ENCODE results near the gene FSD1. TPM values are rescaled to one million over a fixed set of nuclear protein-coding genes. Genes with fewer than 3 reads are reported as not detected.

Gene FSD1
- total and polyA plus RNA-seq, 10 of the 15 experiments (the other 5 are each of a cell fraction or from before 2014, with no cell fraction given), result 0.15 to 5.1 (median 4.0) TPM; not detected in 1

- TF ChIP-seq TCF3 (IDR thresholded peaks at IDR 0.05; ENCODE audit: borderline replicate concordance, insufficient read depth, low read depth, low read length), result 0 out of 2 replicates have a peak, but pooled peaks have one; percentile 16
- TF ChIP-seq ZNF207 (IDR thresholded peaks at IDR 0.05; ENCODE audit: borderline replicate concordance), result no peak
- TF ChIP-seq MAX (IDR thresholded peaks at IDR 0.05; ENCODE audit: low read depth, low read length), result peak; percentile 80
- peak; percentile 60 for TF ChIP-seq NRF1 (conservative IDR thresholded peaks at IDR 0.05; ENCODE audit: low read depth, low read length)
- no peak for TF ChIP-seq RAD51 (IDR thresholded peaks at IDR 0.05)
- TF ChIP-seq SP1 (IDR thresholded peaks at IDR 0.05; ENCODE audit: low read depth, low read length), result peak; percentile 99
- TF ChIP-seq RB1 (IDR thresholded peaks at IDR 0.05; ENCODE audit: borderline replicate concordance), result no peak
- TF ChIP-seq SMAD1 (IDR thresholded peaks at IDR 0.05; ENCODE audit: low read depth, partially characterized antibody), result no peak
- peak; percentile 86 for TF ChIP-seq PBX3 (IDR thresholded peaks at IDR 0.05; ENCODE audit: insufficient replicate concordance, low read depth, low read length)
- peak; percentile 95; the same call in 1 of the 2 replicates for TF ChIP-seq TARDBP (IDR thresholded peaks at IDR 0.05; ENCODE audit: borderline replicate concordance)
- TF ChIP-seq ZBED1 (IDR thresholded peaks at IDR 0.05; ENCODE audit: borderline replicate concordance), result no peak
- no peak for TF ChIP-seq E2F4 (IDR thresholded peaks at IDR 0.05; ENCODE audit: low read depth, low read length)
- TF ChIP-seq ATF3 (IDR thresholded peaks at IDR 0.05; ENCODE audit: borderline replicate concordance, extremely low read depth, low read depth, low read length), result no peak
- TF ChIP-seq SKIL (IDR thresholded peaks at IDR 0.05; ENCODE audit: low read depth, poor library complexity, severe bottlenecking), result no peak
- no peak for TF ChIP-seq EZH2 (IDR thresholded peaks at IDR 0.05; ENCODE audit: borderline replicate concordance, control insufficient read depth, low read depth, low read length)
- TF ChIP-seq CBX5 (IDR thresholded peaks at IDR 0.05; ENCODE audit: low read depth), result no peak
- peak in 1 of 2 experiments; percentile 47; a peak in 1 of 3 replicates for TF ChIP-seq EGR1 (IDR thresholded peaks at IDR 0.05; ENCODE audit: borderline replicate concordance in 1 of 2, low read depth in 2 of 2, low read length in 2 of 2)
These were observed 24.0 kb downstream of the FSD1 start (continued) for GRCh38 chr19:4328243-4328990.
